ENCODE data around the gene NLGN1.

GRCh38 chr3:173923204-173923603 lies 525.7 kb downstream of the NLGN1 start:
- TF ChIP-seq CTCF (IDR thresholded peaks at IDR 0.05): no peak
- no peak for TF ChIP-seq POLR2A (IDR thresholded peaks at IDR 0.05)

Measured in lower leg skin (tissue), 3 donors.